ENCODE measurements around the gene SLX4.

GRCh38 chr16:3595110-3595486 lies 16.3 kb downstream of the SLX4 start:
- no peak for TF ChIP-seq CEBPB (IDR thresholded peaks at IDR 0.05; ENCODE audit: low read depth)
- no peak for TF ChIP-seq ELF1 (IDR thresholded peaks at IDR 0.05; ENCODE audit: borderline replicate concordance, low read depth)
- TF ChIP-seq POLR2A (IDR thresholded peaks at IDR 0.05; ENCODE audit: borderline replicate concordance, extremely low read depth, insufficient read depth, insufficient read length), result no peak
- TF ChIP-seq CTCF (IDR thresholded peaks at IDR 0.05 in 2 of 3, conservative IDR thresholded peaks at IDR 0.05 in 1 of 3; ENCODE audit: borderline replicate concordance in 1 of 3, insufficient read depth in 1 of 3, low read depth in 2 of 3, low read length in 2 of 3), result no peak
- TF ChIP-seq MAX (IDR thresholded peaks at IDR 0.05), result no peak
- no peak for TF ChIP-seq FOSL1 (IDR thresholded peaks at IDR 0.05; ENCODE audit: low read depth)
- no peak for TF ChIP-seq ZBTB33 (IDR thresholded peaks at IDR 0.05; ENCODE audit: extremely low read depth, insufficient replicate concordance, low read length)
- no peak for TF ChIP-seq POLR2AphosphoS5 (IDR thresholded peaks at IDR 0.05; ENCODE audit: low read depth, low read length)
- TF ChIP-seq JUND (IDR thresholded peaks at IDR 0.05), result no peak
- TF ChIP-seq EZH2 (IDR thresholded peaks at IDR 0.05), result no peak
- no peak for TF ChIP-seq REST (IDR thresholded peaks at IDR 0.05; ENCODE audit: low read depth)
- no peak for TF ChIP-seq ZFX (IDR thresholded peaks at IDR 0.05)
